MM.1S (cell line): Measurements from ENCODE around the gene PCIF1.

Source experiments
- DNase-seq: peaks from one replicate; pipeline ENCODE4 v3.0.0-alpha.2; 2015
- H2AFZ ChIP-seq: fragments of 300-600 bp; sonication (generic); 2 replicates; pipeline ENCODE4 v1.6.0; 2016; ENCODE audit warnings: antibody characterized with exemption, low read length
- H3F3A ChIP-seq: fragments of 300-600 bp; sonication (generic); 2 replicates; pipeline ENCODE4 v1.6.1; 2016; ENCODE audit warnings: mild to moderate bottlenecking, antibody characterized with exemption, low read length, moderate library complexity, mixed read lengths; ENCODE audit not compliant: insufficient read depth
- H3K27ac ChIP-seq: fragments of 300-600 bp; sonication (generic); 2 replicates; pipeline ENCODE4 v1.5.1; 2016; ENCODE audit warnings: mild to moderate bottlenecking, low read length
- H3K27me3 ChIP-seq: fragments of 300-600 bp; sonication (generic); replicated peaks from 2 replicates; pipeline ENCODE4 v1.6.0; 2016; ENCODE audit warnings: low read length; ENCODE audit not compliant: insufficient read depth
- H3K36me3 ChIP-seq: fragments of 300-600 bp; sonication (generic); replicated peaks from 2 replicates; pipeline ENCODE4 v1.6.1; 2016; ENCODE audit warnings: mild to moderate bottlenecking, low read length, mixed read lengths; ENCODE audit not compliant: insufficient read depth
- H3K4me1 ChIP-seq: fragments of 300-600 bp; sonication (generic); 2 replicates; pipeline ENCODE4 v1.6.1; 2016; ENCODE audit warnings: low read length, mixed read lengths
- H3K4me2 ChIP-seq: fragments of 300-600 bp; sonication (generic); 2 replicates; pipeline ENCODE4 v1.6.0; 2016; ENCODE audit warnings: low read depth, low read length
- H3K4me3 ChIP-seq: fragments of 300-600 bp; sonication (generic); 2 replicates; pipeline ENCODE4 v1.5.1; 2016; ENCODE audit warnings: low read length, mixed read lengths
- H3K79me2 ChIP-seq: fragments of 300-600 bp; sonication (generic); 2 replicates; pipeline ENCODE4 v1.6.1; 2016; ENCODE audit warnings: mixed run types, low read length, mixed read lengths
- H3K9ac ChIP-seq: fragments of 300-600 bp; sonication (generic); 2 replicates; pipeline ENCODE4 v1.6.1; 2016; ENCODE audit warnings: low read length, mixed read lengths
- H3K9me2 ChIP-seq: fragments of 300-600 bp; sonication (generic); replicated peaks from 2 replicates; pipeline ENCODE4 v1.6.1; 2016; ENCODE audit warnings: mild to moderate bottlenecking, low read length, mixed read lengths; ENCODE audit not compliant: insufficient read depth
- H3K9me3 ChIP-seq: fragments of 300-600 bp; sonication (generic); replicated peaks from 2 replicates; pipeline ENCODE4 v1.6.1; 2016; ENCODE audit warnings: mild to moderate bottlenecking, low read length, mixed read lengths; ENCODE audit not compliant: insufficient read depth
- H4K20me1 ChIP-seq: fragments of 300-600 bp; sonication (generic); 2 replicates; pipeline ENCODE4 v1.6.1; 2016; ENCODE audit warnings: mild to moderate bottlenecking, low read length, moderate library complexity, mixed read lengths; ENCODE audit not compliant: insufficient read depth
- EZH2 ChIP-seq: fragments of 300-600 bp; sonication (generic); optimal IDR thresholded peaks from 2 replicates; pipeline ENCODE3; 2017; ENCODE audit warnings: low read depth, mild to moderate bottlenecking, antibody characterized with exemption, low read length, mixed read lengths
- EZH2phosphoT487 ChIP-seq: fragments of 300-600 bp; sonication (generic); IDR thresholded peaks from 2 replicates; pipeline ENCODE4 v1.6.1; 2018; ENCODE audit warnings: antibody characterized with exemption, low read length
- TF ChIP-seq, protein P1 (sequence below): fragments of 300-600 bp; sonication (generic); IDR thresholded peaks from 2 replicates; pipeline ENCODE4 v1.5.1; 2016; ENCODE audit warnings: antibody characterized with exemption, low read length, mixed read lengths

The PCIF1 gene

DNA sequence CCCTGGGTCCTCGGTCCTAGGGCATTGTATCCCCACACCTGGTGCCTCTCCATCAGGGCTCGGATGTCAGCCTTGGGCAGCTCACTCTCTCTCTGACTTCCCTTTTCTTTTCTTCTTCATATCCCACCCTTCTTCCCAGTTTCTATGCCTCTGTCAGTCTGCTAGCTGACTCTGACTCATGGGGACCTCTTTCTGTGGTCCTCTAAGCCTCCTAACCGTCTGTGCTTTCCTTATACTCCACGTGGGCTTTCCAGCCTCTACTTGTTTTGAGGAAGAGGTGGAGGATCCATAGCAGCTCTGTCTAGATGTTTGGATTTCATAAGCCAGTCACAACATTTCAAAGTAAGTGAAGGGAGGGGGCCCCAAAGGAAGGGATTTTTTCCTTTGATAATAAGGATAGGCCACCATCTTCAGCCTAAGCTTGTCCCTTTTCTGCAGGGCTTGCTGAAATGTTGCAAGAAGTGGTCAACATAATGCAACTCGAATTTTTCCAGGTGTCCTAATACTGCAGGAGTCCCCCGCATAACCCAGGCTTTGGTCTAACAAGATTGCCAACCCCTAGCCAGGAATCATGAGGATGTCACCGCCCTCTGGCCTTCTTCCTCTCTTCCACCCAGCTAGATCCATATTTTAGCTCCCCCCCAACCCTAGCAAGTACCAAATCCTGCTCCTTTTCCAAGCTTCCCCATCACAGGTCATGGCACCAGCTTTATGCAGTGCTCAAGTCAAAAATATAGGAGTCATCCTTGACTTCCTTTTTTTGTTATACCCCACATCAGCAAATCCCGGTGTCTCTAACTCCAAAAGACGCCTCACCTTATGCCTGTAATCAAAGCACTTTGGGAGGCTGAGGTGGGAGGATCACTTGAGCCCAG is 13.8 kb upstream of the PCIF1 start:
- no peak overlapping the region for H3K9ac ChIP-seq
- H3K4me2 ChIP-seq: no peak overlapping the region
- H3F3A ChIP-seq: no peaks in the 10 kb centered on the region
- no peak overlapping the region for H3K27ac ChIP-seq
- no peaks in the 10 kb centered on the region for H4K20me1 ChIP-seq
- H3K79me2 ChIP-seq: no peaks in the 10 kb centered on the region
- DNase-seq: no peak
- no peak overlapping the region for H2AFZ ChIP-seq
- no peaks in the 10 kb centered on the region for H3K9me3 ChIP-seq
- H3K4me1 ChIP-seq: no peaks in the 10 kb centered on the region
- no peak overlapping the region for H3K4me3 ChIP-seq
- TF ChIP-seq EZH2 (no peak), EZH2phosphoT487 (no peak)
- TF ChIP-seq, protein P1, sequence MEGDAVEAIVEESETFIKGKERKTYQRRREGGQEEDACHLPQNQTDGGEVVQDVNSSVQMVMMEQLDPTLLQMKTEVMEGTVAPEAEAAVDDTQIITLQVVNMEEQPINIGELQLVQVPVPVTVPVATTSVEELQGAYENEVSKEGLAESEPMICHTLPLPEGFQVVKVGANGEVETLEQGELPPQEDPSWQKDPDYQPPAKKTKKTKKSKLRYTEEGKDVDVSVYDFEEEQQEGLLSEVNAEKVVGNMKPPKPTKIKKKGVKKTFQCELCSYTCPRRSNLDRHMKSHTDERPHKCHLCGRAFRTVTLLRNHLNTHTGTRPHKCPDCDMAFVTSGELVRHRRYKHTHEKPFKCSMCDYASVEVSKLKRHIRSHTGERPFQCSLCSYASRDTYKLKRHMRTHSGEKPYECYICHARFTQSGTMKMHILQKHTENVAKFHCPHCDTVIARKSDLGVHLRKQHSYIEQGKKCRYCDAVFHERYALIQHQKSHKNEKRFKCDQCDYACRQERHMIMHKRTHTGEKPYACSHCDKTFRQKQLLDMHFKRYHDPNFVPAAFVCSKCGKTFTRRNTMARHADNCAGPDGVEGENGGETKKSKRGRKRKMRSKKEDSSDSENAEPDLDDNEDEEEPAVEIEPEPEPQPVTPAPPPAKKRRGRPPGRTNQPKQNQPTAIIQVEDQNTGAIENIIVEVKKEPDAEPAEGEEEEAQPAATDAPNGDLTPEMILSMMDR: no peak
- no peaks in the 10 kb centered on the region for H3K36me3 ChIP-seq
- no peaks in the 10 kb centered on the region for H3K9me2 ChIP-seq
- no peaks in the 10 kb centered on the region for H3K27me3 ChIP-seq

DNA sequence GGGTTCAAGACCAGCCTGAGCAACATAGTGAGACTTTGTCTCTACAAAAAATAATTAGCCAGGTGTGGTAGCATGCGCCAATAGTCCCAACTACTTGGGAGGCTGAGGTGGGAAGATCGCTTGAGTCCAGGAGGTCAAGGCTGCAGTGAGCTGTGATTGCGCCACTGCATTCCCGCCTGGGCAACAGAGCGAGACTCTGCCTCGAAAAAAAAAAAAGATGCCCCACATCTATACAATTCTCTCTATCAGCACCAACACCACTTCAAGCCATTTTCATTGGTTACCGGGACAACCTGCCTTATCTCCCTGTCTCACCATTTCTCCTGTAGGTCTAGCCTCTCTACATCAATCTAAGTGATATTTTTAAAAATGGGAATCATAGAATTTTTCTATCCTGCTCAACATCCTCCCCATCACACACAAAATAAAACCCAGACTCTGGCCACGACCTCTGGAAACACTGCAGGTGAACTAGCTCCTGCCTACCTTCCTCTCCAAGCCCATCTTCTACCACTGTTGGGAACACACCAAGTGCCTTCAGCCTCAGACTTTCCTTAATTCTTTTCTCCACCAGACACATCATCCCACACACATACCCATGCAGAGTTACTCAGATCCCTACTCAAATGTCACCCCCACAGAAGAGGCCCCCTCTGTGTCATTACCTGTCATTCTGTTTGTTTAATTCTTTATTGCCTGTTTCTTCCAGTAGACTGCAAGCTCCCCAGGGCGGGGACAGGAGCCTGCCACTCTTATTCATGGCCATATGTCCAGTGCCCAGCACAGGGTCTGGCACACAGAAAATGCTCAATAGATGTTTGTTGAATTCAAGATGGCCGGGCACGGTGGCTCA is 12.9 kb upstream of the PCIF1 start:
- DNase-seq: no peak
- Histone ChIP-seq H2AFZ (no peak overlapping the region), H3K9me2 (no peaks in the 10 kb centered on the region), H3K36me3 (no peaks in the 10 kb centered on the region), H3F3A (no peaks in the 10 kb centered on the region), H3K4me1 (no peaks in the 10 kb centered on the region), H3K4me2 (no peak overlapping the region), H4K20me1 (no peaks in the 10 kb centered on the region), H3K27me3 (no peaks in the 10 kb centered on the region), H3K27ac (no peak overlapping the region), H3K4me3 (no peak overlapping the region), H3K9me3 (no peaks in the 10 kb centered on the region), H3K9ac (no peak overlapping the region), H3K79me2 (no peaks in the 10 kb centered on the region)
- TF ChIP-seq EZH2 (no peak), EZH2phosphoT487 (no peak)
- TF ChIP-seq, protein P1: no peak

DNA sequence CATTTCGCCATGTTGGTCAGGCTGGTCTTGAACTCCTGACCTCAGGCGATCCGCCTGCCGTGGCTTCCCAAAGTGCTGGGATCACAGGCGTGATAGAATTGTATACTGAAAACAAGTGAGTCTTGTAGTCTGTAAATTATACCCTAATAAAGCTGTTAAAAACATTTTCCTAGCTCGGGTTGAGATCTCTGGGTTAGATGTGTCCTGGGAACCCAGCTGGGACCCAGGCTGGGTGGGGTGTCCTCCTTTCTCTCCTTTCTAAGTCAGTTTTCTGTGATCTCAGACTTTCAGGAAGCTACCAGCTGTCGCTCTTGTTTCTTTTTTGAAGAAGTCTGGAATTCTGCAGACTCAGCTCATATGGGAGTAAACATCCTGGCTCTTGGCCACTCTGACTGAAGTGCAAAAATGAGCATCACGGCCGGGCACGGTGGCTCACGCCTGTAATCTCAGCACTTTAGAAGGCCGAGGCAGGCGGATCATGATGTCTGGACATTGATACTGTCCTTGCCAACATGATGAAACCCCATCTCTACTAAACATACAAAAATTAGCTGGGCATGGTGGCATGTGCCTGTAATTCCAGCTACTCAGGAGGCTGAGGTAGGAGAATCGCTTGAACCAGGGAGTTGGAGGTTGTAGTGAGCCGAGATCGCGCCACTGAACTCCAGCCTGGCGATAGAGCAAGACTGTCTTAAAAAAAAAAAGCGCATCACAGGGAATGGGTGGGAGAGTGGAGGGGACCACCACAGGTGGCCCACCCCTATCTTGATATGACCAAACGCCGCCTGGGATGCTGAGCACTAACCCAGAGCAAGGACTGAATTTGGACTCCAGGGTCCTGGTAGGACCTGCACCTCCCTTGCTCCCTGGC is 9.9 kb upstream of the PCIF1 start:
- DNase-seq: no peak
- Histone ChIP-seq H4K20me1 (no peaks in the 10 kb centered on the region), H3K36me3 (no peaks in the 10 kb centered on the region), H3K4me1 (no peaks in the 10 kb centered on the region), H3K27ac (no peak overlapping the region), H3K9ac (no peak overlapping the region), H2AFZ (no peak overlapping the region), H3K4me3 (no peak overlapping the region), H3K9me2 (no peaks in the 10 kb centered on the region), H3K9me3 (no peaks in the 10 kb centered on the region), H3F3A (no peaks in the 10 kb centered on the region), H3K4me2 (no peak overlapping the region), H3K79me2 (no peaks in the 10 kb centered on the region), H3K27me3 (no peaks in the 10 kb centered on the region)
- TF ChIP-seq EZH2phosphoT487: no peak
- TF ChIP-seq EZH2: no peak
- TF ChIP-seq, protein P1: no peak
